Neural cell (in vitro differentiated cells): ENCODE results near the gene PAPSS2. TPM values are rescaled to one million over a fixed set of nuclear protein-coding genes. Genes with fewer than 3 reads are reported as not detected.

Experiments used
- H2AFZ ChIP-seq: fragments of 200-600, 300-800 bp; sonication (generic), shearing (Covaris generic); 2 replicates; pipeline ENCODE4 v1.6.0; 2014; ENCODE audit warnings: low read depth, mild to moderate bottlenecking, antibody characterized with exemption, low read length, moderate library complexity
- H3F3A ChIP-seq: fragments of 200-600 bp; shearing (Covaris generic); 2 replicates; pipeline ENCODE4 v1.6.1; 2016; ENCODE audit warnings: mild to moderate bottlenecking, moderate library complexity, mixed read lengths, antibody characterized with exemption, low read length; ENCODE audit not compliant: insufficient read depth, poor library complexity, severe bottlenecking
- H3K27ac ChIP-seq: fragments of 200-600, 300-800 bp; sonication (generic), shearing (Covaris generic); 2 replicates; pipeline ENCODE4 v1.5.1; 2014; ENCODE audit warnings: mild to moderate bottlenecking, low read length, moderate library complexity
- H3K27me3 ChIP-seq: fragments of 300-800, 200-600 bp; sonication (generic), shearing (Covaris generic); 2 replicates; pipeline ENCODE4 v1.6.0; 2014; ENCODE audit warnings: mild to moderate bottlenecking, low read depth, low read length, moderate library complexity; ENCODE audit not compliant: insufficient read depth
- H3K36me3 ChIP-seq: fragments of 300-800, 200-600 bp; sonication (generic), shearing (Covaris generic); 2 replicates; pipeline ENCODE4 v1.5.1; 2014; ENCODE audit warnings: mild to moderate bottlenecking, antibody characterized with exemption, low read length, moderate library complexity; ENCODE audit not compliant: insufficient read depth
- H3K4me2 ChIP-seq: fragments of 300-800, 200-600 bp; sonication (generic), shearing (Covaris generic); 2 replicates; pipeline ENCODE4 v1.6.0; 2014; ENCODE audit warnings: mild to moderate bottlenecking, low read length
- H3K4me3 ChIP-seq: fragments of 300-800, 200-600 bp; sonication (generic), shearing (Covaris generic); 2 replicates; pipeline ENCODE4 v1.5.1; 2014; ENCODE audit warnings: mild to moderate bottlenecking, low read length, moderate library complexity
- H3K79me2 ChIP-seq: fragments of 200-600 bp; shearing (Covaris generic); replicated peaks from 2 replicates; pipeline ENCODE4 v1.6.0; 2014; ENCODE audit warnings: mild to moderate bottlenecking, low read length, moderate library complexity; ENCODE audit not compliant: insufficient read depth
- H3K9ac ChIP-seq: fragments of 300-800, 200-600 bp; sonication (generic), shearing (Covaris generic); 2 replicates; pipeline ENCODE4 v1.6.1; 2016; ENCODE audit warnings: mild to moderate bottlenecking, low read length, mixed read lengths
- H3K9me2 ChIP-seq: fragments of 200-600 bp; shearing (Covaris generic); 2 replicates; pipeline ENCODE4 v1.6.1; 2016; ENCODE audit warnings: mild to moderate bottlenecking, low read length, mixed read lengths; ENCODE audit not compliant: insufficient read depth
- H3K9me3 ChIP-seq: fragments of 200-600, 300-800 bp; sonication (generic), shearing (Covaris generic); 2 replicates; pipeline ENCODE4 v1.6.1; 2016; ENCODE audit warnings: mild to moderate bottlenecking, mixed run types, low read length, moderate library complexity, mixed read lengths
- H4K20me1 ChIP-seq: fragments of 200-600 bp; shearing (Covaris generic); 2 replicates; pipeline ENCODE4 v1.6.1; 2016; ENCODE audit warnings: mild to moderate bottlenecking, mixed run types; ENCODE audit not compliant: insufficient read depth
- CTCF ChIP-seq: fragments of 450-650 bp; IDR thresholded peaks from 2 replicates; pipeline ENCODE4 v1.5.1; 2014; ENCODE audit warnings: antibody characterized with exemption, mild to moderate bottlenecking, moderate library complexity; ENCODE audit not compliant: poor library complexity, severe bottlenecking
- EP300 ChIP-seq: fragments of 450-650 bp; conservative IDR thresholded peaks from 2 replicates; pipeline ENCODE4 v1.6.1; 2014; ENCODE audit warnings: antibody characterized with exemption, mild to moderate bottlenecking, moderate library complexity; ENCODE audit not compliant: poor library complexity, severe bottlenecking
- EZH2 ChIP-seq: fragments of 200-600, 300-800 bp; shearing (Covaris generic), sonication (generic); IDR thresholded peaks from 2 replicates; pipeline ENCODE4 v1.6.1; 2014; ENCODE audit warnings: antibody characterized with exemption, low read length, borderline replicate concordance, mild to moderate bottlenecking; ENCODE audit not compliant: insufficient read depth, poor library complexity, severe bottlenecking
- MXI1 ChIP-seq: fragments of 450-650 bp; conservative IDR thresholded peaks from 2 replicates; pipeline ENCODE4 v1.6.1; 2014; ENCODE audit warnings: antibody characterized with exemption, mild to moderate bottlenecking; ENCODE audit not compliant: poor library complexity, severe bottlenecking
- POLR2AphosphoS5 ChIP-seq: IDR thresholded peaks from 2 replicates; pipeline ENCODE4 v1.6.1; 2012
- RAD21 ChIP-seq: fragments of 450-650 bp; conservative IDR thresholded peaks from 2 replicates; pipeline ENCODE4 v1.6.1; 2014; ENCODE audit warnings: antibody characterized with exemption, mild to moderate bottlenecking, moderate library complexity
- SMC3 ChIP-seq: fragments of 450-650 bp; conservative IDR thresholded peaks from 2 replicates; pipeline ENCODE4 v1.6.1; 2014; ENCODE audit warnings: antibody characterized with exemption, mild to moderate bottlenecking, moderate library complexity; ENCODE audit not compliant: poor library complexity
- TAF1 ChIP-seq: IDR thresholded peaks from 2 replicates; pipeline ENCODE4 v1.6.1; 2012; ENCODE audit warnings: low read depth
- polyA plus RNA-seq: library from polyadenylated mRNA; depleted of rRNA; stranded (reverse); fragments of >200 nt; gene quantifications from 2 replicates; pipeline ENCODE4 v1.2.3, GENCODE V29; 2014
- TF ChIP-seq, protein P1 (sequence below): IDR thresholded peaks from 2 replicates; pipeline ENCODE4 v1.6.1; 2012; ENCODE audit warnings: borderline replicate concordance

Gene PAPSS2
- polyA plus RNA-seq, 1 donor from 2014 or later, result 0.24 TPM

GRCh38 chr10:87763086-87763861 is 103.6 kb downstream of the PAPSS2 start:
- H2AFZ ChIP-seq, result no peak overlapping the region
- H3K9me2 ChIP-seq, result no peaks in the 10 kb centered on the region
- H3K4me3 ChIP-seq, result no peak overlapping the region
- H3K36me3 ChIP-seq, result peaks cover 12% of the 10 kb centered on the region
- H3K27ac ChIP-seq, result no peak overlapping the region
- H3F3A ChIP-seq, result no peaks in the 10 kb centered on the region
- TF ChIP-seq POLR2AphosphoS5 (no peak), EP300 (no peak), CTCF (no peak), SMC3 (no peak), EZH2 (no peak), MXI1 (no peak), RAD21 (no peak), TAF1 (no peak)
- TF ChIP-seq, protein P1, sequence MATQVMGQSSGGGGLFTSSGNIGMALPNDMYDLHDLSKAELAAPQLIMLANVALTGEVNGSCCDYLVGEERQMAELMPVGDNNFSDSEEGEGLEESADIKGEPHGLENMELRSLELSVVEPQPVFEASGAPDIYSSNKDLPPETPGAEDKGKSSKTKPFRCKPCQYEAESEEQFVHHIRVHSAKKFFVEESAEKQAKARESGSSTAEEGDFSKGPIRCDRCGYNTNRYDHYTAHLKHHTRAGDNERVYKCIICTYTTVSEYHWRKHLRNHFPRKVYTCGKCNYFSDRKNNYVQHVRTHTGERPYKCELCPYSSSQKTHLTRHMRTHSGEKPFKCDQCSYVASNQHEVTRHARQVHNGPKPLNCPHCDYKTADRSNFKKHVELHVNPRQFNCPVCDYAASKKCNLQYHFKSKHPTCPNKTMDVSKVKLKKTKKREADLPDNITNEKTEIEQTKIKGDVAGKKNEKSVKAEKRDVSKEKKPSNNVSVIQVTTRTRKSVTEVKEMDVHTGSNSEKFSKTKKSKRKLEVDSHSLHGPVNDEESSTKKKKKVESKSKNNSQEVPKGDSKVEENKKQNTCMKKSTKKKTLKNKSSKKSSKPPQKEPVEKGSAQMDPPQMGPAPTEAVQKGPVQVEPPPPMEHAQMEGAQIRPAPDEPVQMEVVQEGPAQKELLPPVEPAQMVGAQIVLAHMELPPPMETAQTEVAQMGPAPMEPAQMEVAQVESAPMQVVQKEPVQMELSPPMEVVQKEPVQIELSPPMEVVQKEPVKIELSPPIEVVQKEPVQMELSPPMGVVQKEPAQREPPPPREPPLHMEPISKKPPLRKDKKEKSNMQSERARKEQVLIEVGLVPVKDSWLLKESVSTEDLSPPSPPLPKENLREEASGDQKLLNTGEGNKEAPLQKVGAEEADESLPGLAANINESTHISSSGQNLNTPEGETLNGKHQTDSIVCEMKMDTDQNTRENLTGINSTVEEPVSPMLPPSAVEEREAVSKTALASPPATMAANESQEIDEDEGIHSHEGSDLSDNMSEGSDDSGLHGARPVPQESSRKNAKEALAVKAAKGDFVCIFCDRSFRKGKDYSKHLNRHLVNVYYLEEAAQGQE, result no peak
- no peak overlapping the region for H3K4me2 ChIP-seq
- H3K79me2 ChIP-seq, result no peaks in the 10 kb centered on the region
- H3K9ac ChIP-seq, result no peak overlapping the region
- no peaks in the 10 kb centered on the region for H4K20me1 ChIP-seq
- no peaks in the 10 kb centered on the region for H3K27me3 ChIP-seq
- no peaks in the 10 kb centered on the region for H3K9me3 ChIP-seq

DNA sequence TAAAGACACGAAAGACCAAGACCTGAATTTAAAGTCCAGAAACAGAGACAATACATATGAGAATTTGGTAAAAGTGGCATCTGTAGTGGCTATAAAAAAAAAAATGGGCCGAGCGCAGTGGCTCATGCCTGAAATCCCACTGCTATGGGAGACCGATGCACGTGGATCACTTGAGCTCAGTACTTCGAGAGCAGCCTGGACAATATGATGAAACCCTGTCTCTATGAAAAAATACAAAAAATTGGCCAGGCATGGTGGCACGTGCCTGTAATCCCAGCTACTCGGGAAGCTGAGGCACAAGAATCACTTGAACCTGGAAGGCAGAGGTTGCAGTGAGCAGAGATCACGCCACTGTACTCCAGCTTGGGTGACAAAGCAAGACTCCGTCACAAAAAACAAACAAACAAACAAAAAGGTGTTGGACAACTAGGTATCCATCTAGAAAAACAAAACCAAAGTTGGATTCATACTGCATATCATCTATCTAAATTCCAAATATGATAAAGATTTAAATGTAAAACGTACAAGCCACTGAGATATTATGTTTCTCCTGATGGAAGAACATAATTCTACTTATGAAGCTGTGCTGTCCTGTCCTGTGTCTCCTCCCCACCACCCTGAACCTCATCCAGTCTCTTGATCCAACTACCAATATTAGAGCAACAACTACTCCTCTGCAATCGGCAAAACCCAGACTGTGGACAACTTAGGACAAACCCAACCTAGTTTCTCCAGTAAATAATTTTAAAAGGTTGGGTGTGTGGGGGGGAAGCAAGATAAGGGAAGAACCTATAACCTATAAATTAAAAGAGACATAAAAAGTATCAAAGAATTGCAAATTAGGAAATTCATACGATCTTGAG is 104.6 kb downstream of the PAPSS2 start:
- H3K27ac ChIP-seq, result no peak overlapping the region
- no peaks in the 10 kb centered on the region for H3K9me3 ChIP-seq
- peaks cover 12% of the 10 kb centered on the region for H3K36me3 ChIP-seq
- H2AFZ ChIP-seq, result no peak overlapping the region
- H3F3A ChIP-seq, result no peaks in the 10 kb centered on the region
- TF ChIP-seq EP300, result no peak
- no peak for TF ChIP-seq TAF1
- no peak for TF ChIP-seq POLR2AphosphoS5
- no peak for TF ChIP-seq RAD21
- TF ChIP-seq SMC3, result no peak
- TF ChIP-seq EZH2, result no peak
- no peak for TF ChIP-seq MXI1
- no peak for TF ChIP-seq CTCF
- TF ChIP-seq, protein P1, result no peak
- H4K20me1 ChIP-seq, result no peaks in the 10 kb centered on the region
- no peaks in the 10 kb centered on the region for H3K27me3 ChIP-seq
- no peaks in the 10 kb centered on the region for H3K9me2 ChIP-seq
- H3K4me3 ChIP-seq, result no peak overlapping the region
- no peaks in the 10 kb centered on the region for H3K79me2 ChIP-seq
- H3K9ac ChIP-seq, result no peak overlapping the region
- H3K4me2 ChIP-seq, result no peak overlapping the region
